Brain microvascular endothelial cell (primary cell): ENCODE results near the gene LLGL1.

Experiments used
- DNase-seq: peaks from one replicate; pipeline ENCODE4 v3.0.0-alpha.2; 2020
- H3K27ac ChIP-seq: fragments of 250-450 bp; sonication (Bioruptor Pico); 2 replicates; pipeline ENCODE4 v1.5.1; 2020; ENCODE audit warnings: mild to moderate bottlenecking, moderate library complexity
- H3K27me3 ChIP-seq: fragments of 250-450 bp; sonication (Bioruptor Pico); replicated peaks from 2 replicates; pipeline ENCODE4 v1.5.1; 2020; ENCODE audit warnings: mild to moderate bottlenecking
- H3K36me3 ChIP-seq: fragments of 250-450 bp; sonication (Bioruptor Pico); replicated peaks from 2 replicates; pipeline ENCODE4 v1.5.1; 2020; ENCODE audit warnings: mild to moderate bottlenecking
- H3K4me3 ChIP-seq: 2 replicates; pipeline ENCODE4 v1.5.1; 2011; ENCODE audit warnings: low read depth, mild to moderate bottlenecking, control low read depth, low read length, moderate library complexity
- in situ Hi-C: cut with HindIII; loops from 2 replicates; pipeline ENCODE4 v1.10.0; 2017; ENCODE audit warnings: low sequenced_read_pairs, low pct_ligation_motif_present
- TF ChIP-seq, protein P1 (sequence below): IDR thresholded peaks from 2 replicates; pipeline ENCODE4 v1.5.1; 2011; ENCODE audit warnings: low read depth, mild to moderate bottlenecking, moderate library complexity, low read length, control low read depth, inconsistent platforms; ENCODE audit errors: missing control alignments

LLGL1 gene

DNA sequence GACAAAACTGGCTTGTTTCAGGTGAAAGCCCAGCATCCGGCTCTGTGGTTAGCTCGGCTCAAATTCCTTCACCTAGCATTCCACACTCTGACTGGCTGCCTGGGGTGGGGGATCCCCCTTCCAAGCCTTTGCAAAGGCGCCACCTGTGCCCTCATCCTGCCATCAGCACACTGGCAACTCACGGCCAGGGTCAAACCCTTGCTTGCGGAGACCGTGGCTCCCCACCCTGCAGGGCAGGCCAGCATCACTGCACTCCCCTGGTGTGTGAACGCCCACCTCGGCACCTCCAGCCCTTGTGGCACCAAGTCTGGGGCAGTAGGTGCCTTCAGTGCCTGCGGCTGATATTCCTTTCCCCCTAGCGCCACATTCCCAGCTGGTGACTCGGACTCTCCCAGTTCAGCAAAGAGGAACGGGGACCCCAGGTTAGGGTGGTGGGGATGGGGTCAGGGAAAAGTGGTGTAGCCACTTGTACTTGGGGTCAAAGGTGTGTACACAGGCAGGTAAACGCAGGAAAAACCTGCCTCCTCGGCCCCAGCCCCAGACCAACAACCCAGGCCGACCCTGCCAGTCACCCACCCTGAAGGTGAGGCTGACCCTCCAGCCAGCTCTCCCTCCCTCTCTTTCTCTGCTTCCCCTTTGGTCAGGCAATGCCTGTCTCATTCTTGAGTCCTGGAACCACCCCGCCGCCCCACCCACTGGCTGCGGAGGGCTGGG, 32.0 kb downstream of the LLGL1 start:
- TF ChIP-seq, protein P1, sequence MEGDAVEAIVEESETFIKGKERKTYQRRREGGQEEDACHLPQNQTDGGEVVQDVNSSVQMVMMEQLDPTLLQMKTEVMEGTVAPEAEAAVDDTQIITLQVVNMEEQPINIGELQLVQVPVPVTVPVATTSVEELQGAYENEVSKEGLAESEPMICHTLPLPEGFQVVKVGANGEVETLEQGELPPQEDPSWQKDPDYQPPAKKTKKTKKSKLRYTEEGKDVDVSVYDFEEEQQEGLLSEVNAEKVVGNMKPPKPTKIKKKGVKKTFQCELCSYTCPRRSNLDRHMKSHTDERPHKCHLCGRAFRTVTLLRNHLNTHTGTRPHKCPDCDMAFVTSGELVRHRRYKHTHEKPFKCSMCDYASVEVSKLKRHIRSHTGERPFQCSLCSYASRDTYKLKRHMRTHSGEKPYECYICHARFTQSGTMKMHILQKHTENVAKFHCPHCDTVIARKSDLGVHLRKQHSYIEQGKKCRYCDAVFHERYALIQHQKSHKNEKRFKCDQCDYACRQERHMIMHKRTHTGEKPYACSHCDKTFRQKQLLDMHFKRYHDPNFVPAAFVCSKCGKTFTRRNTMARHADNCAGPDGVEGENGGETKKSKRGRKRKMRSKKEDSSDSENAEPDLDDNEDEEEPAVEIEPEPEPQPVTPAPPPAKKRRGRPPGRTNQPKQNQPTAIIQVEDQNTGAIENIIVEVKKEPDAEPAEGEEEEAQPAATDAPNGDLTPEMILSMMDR, result no peak
- in situ Hi-C loops, result no loop called here
- DNase-seq, result peak; percentile 25
- Histone ChIP-seq H3K27me3 (no peaks in the 10 kb centered on the region), H3K36me3 (peaks cover 40% of the 10 kb centered on the region), H3K27ac (peak overlapping the region; percentile 73), H3K4me3 (peak overlapping the region; percentile 78)

DNA sequence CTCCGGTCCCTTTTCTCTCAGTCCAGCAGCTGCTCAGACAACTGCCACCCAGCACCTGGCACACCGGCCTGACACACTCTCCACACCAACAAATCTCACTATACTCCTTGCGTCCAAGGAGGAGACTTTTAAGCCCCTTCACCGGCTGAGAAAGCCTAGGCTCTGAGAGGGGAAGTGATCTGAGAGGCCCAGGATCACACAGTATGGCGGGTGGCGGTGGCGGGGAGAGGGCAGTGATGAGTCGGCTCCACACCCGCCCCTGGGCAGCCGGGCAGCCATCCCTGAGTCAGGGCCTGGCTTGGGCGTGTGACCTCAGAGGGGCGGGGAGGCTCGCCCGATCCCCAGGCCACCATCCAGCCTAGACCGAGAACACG, 32.5 kb downstream of the LLGL1 start:
- H3K27ac ChIP-seq, result peak overlapping the region; percentile 73
- in situ Hi-C loops, result no loop called here
- H3K27me3 ChIP-seq, result no peaks in the 10 kb centered on the region
- peaks cover 34% of the 10 kb centered on the region for H3K36me3 ChIP-seq
- DNase-seq, result peak; percentile 49
- TF ChIP-seq, protein P1, result no peak
- peak overlapping the region; percentile 78 for H3K4me3 ChIP-seq

DNA sequence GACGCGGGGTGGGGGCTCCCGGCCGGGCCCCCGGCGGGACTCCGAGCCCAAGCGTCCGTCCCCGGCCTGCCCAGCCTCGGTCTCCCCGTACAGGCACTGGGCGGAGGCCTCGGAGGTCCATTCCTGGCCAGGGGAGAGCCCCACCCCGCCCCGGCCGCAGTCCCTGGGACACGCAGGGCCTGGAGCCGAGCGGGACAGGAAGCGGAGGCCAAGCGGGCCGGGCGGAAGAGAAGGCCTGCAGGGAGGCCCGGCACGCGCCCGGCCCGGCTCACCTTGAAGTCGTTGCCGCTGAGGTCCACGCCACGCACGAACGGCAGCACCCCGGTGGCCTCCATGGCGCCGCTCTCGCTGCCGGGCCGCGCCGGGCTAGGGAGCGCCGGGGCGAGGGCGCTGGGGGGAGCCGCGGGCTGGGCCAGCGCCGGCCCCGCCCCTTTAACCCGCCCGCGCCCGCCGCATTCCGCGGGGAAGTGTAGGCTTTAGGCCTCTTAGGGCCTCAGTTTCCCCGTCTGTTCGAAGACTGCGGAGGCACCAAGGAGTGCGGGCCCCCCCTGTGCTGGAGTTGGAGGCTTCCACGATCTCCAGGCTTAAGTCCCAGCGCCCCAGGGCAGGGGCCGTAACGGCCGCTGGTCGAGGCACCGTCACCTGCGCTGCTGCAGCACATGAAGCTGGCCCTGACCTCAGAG, 33.1 kb downstream of the LLGL1 start, which contains the start of gene FLII:
Gene FLII (minus strand): TSS at position 383 of the 683 bp plus-strand sequence. CDS start 48 bp downstream, at position 335.
- in situ Hi-C loops, result no loop called here
- no peak for DNase-seq
- H3K36me3 ChIP-seq, result peaks cover 32% of the 10 kb centered on the region
- TF ChIP-seq, protein P1, result no peak
- peak within 1 kb of the TSS; percentile 78 for H3K4me3 ChIP-seq
- H3K27ac ChIP-seq, result peak within 1 kb of the TSS; percentile 73
- H3K27me3 ChIP-seq, result no peaks in the 10 kb centered on the region

DNA sequence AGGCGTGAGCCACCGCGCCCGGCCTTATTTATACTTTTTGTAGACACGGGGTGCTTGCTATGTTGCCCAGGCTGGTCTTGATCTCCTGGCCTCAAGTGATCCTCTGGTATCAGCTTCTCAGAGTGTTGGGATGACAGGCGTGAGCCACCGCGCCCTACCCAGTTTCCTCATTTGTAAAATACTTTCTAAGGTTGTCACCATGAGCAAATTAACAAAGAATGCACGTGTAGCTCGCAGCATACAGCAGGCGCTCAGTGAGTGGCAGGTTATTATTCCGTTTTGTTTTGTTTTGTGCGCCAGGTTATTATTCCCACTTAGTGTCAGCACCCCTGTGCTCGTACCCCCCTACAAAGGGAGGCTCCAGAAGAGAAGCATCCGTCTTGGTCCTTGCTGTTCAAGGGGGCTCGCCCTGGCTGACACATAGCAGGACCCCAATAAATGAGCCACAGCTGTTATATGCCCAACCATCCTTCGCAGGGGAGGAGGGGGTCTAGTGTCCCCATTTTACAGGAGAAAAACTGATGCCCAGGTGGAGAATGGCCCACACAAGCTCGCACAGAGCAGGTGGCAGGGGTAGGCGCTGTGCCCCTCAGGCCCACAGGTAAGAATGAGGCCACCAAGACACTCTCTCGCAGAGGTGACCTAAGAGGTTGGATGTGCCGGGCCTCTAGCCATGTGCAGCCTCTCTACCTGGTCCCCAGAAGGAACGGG, 34.3 kb downstream of the LLGL1 start:
- no peak for DNase-seq
- H3K4me3 ChIP-seq, result peak overlapping the region; percentile 86
- H3K27me3 ChIP-seq, result no peaks in the 10 kb centered on the region
- in situ Hi-C loops, result no loop called here
- H3K36me3 ChIP-seq, result peaks cover 27% of the 10 kb centered on the region
- TF ChIP-seq, protein P1, result no peak
- no peak overlapping the region for H3K27ac ChIP-seq

DNA sequence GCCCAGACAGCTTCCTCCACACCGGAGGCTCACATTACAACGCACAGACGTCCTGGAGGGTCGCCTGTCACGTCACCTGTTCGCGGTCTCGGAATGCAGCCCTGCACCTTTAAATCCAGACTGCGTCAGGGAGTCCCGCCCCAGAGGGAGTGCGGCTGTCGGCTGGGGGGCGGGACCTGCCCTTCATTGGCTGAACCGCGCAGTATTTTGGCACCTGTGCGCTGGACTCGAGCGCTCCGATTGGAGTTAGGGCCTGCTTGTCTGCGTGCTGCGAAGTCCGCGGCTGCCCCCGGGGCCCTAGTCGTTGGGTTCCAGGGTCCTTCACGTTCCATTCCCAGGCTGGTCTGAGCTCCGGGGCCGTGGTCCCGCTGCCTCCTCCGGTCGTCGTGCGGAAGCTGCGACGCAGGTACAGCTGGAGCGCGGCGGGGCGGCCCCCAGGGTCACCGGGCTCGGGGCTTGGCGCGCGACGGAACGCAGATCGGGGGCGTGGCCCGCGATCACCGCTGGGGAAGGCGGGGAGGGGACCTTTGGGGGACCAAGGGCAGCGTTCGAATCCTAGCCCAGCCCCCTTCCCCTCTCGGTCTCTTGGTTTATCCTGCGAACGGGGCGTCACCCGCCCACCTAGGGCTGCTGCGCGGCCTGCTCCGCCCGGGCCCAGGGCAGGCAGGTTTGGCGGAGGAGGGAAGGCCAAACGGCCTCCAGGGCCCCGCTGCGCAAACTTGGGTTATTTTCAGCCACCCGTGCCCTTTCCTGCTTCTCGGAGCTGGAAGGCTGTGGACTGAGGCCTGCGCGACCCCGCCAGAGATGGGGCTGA, 35.1 kb downstream of the LLGL1 start, which contains the start of gene MIEF2:
Gene MIEF2 (plus strand): TSS at position 331 of the 814 bp plus-strand sequence. CDS start 2,059 bp downstream, outside the sequence.
- H3K27ac ChIP-seq, result peak within 1 kb of the TSS; percentile 22
- H3K36me3 ChIP-seq, result peaks cover 22% of the 10 kb centered on the region
- TF ChIP-seq, protein P1, result no peak
- H3K4me3 ChIP-seq, result peak within 1 kb of the TSS; percentile 86
- in situ Hi-C loops, result no loop called here
- peak; percentile 89 for DNase-seq
- no peaks in the 10 kb centered on the region for H3K27me3 ChIP-seq
